Measurements from ENCODE around the gene RBM3.
"Not testable (repeated sequence)": the region's sequence is repeated elsewhere in the genome, so short reads cannot be mapped to it uniquely, and the experiment has no call there.

The RBM3 gene

GRCh38 chrX:48574270-48575266, at the start of gene RBM3:
RBM3 (plus strand) TSS chrX:48574484; CDS start chrX:48575181, 697 bp downstream.
- peak; percentile 72 for DNase-seq (ENCODE audit: low read depth, low spot score)

DNA sequence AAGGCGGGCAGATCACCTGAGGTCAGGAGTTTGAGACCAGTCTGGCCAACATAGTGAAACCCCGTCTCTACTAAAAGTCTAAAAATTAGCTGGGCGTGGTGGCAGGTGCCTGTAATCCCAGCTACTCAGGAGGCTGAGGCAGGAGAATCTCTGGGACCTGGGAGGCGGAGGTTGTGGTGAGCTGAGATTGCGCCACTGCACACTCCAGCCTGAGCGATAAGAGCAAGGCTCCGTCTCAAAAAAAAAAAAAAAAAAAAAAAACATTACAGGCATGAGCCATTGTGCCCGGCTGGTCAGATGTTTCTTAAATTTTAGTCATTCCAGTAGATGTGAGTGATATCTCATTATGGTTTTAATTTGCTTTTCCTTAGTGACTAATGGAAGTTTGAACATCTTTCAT, 48.4 kb upstream of the RBM3 start:
- not testable (repeated sequence) for DNase-seq (ENCODE audit: low read depth, low spot score)

- no peak for DNase-seq (ENCODE audit: low read depth, low spot score)
Measured at GRCh38 chrX:48530736-48531135, 43.5 kb upstream of the RBM3 start.

GRCh38 chrX:48531358-48531959, 42.8 kb upstream of the RBM3 start:
- DNase-seq (ENCODE audit: low read depth, low spot score) = no peak

- no peak for DNase-seq (ENCODE audit: low read depth, low spot score)
Measured at GRCh38 chrX:48532161-48532560, 42.1 kb upstream of the RBM3 start.

DNA sequence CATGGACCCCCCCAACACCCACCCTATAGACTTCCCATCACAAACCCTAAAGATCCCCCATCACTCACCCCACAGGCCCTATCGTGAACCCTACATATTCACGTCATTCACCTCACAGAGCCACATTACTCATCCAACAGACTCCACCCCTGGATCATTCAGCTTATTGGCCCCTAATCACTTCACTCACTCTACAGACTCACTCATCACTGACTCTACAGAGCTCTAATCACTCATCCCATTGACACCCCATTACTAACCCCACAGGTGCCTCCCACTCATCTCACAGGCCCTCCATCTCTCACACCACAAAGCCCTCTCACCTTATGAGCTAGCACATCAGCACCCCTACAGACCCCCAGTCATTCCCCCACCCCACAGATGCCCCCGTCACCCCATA, 41.1 kb upstream of the RBM3 start:
- no peak for DNase-seq (ENCODE audit: low read depth, low spot score)

DNA sequence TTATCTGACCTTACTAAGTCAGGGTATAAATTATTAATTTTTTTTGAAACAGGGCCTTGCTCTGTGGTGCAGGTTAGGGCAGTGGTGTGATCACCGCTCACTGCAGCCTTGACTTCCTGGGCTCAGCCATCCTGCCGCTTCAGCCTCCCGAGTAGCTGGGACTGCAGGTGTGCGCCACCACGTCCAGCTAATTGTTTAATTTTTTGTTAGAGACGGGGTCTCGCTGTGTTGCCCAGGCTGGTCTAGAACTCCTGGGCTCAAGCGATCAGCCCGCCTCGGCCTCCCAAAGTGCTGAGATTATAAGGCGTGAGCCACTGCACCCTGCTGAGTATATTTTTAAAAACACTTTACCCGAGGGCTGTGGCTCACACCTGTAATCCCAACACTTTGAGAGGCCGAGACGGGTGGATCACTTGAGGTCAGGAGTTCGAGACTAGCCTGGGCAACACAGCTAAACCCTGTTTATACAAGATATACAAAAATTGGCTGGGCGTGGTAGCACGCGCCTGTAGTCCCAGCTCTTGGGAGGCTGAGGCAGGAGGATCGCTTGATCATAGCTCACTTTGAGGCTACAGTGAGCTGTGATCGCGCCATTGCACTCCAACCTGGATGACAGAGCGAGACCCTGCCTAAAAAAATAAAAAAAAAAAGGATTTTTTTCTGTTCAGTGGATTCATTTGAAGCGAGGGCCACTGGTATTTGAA, 35.5 kb upstream of the RBM3 start:
- DNase-seq (ENCODE audit: low read depth, low spot score) = no peak

- DNase-seq (ENCODE audit: low read depth, low spot score) = peak; percentile 91
Measured at GRCh38 chrX:48539345-48540027, 34.8 kb upstream of the RBM3 start, which contains the start of gene TBC1D25. TBC1D25 (plus strand) TSS chrX:48539714; CDS start chrX:48539798, 84 bp downstream.

- no peak for DNase-seq (ENCODE audit: low read depth, low spot score)
Measured at GRCh38 chrX:48540028-48540375, 34.3 kb upstream of the RBM3 start.

DNA sequence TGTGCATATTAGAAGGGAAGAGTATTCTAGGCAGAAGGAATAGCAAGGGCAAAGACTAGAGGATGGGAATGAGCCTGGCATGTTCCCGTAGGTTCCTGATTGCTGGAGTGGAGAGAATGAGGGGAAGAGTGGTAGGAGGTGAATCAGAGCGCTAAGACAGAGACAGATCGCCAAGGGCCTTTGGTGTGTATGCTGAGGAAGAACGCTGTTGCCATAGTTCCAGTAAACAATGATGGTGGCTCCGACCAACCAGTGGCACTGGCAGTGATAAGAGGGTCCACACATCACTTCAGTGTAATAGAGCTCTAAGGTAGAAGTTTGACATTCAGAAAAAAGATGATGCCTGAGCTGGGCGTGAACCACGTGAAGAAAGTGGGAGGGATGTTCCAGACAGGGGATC, 33.8 kb upstream of the RBM3 start:
- DNase-seq (ENCODE audit: low read depth, low spot score) = no peak

DNA sequence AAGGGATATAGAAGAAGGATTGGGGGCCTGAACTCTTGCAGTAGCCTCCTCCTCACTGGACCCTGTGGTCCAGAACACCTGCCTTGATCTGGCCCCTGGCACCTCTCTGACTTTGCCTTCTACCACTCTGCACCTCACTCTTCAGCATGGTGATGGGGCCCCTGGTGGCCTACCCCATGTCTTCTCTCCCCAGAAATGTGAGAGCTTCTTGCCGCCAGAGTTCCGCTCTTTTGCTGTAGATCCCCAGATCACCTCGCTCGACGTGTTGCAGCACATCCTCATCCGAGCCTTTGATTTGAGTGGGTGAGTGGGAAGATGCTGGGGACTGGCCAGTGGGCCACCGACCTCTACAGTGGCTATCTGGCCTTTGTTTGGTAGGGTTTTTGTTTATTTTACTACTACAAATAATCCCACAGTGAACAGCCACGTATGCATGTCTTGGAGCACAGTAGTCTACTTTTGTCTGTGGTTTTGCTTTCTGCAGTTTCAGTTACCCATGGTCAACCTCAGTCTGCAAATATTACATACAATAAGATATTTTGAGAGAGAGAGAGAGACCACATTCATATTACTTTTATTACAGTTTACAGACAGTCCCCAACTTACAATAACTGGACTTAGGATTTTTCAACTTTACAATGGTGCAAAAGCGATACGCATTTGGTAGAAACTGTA, 33.0 kb upstream of the RBM3 start:
- no peak for DNase-seq (ENCODE audit: low read depth, low spot score)

GRCh38 chrX:48548871-48549270, 25.4 kb upstream of the RBM3 start:
- no peak for DNase-seq (ENCODE audit: low read depth, low spot score)

DNA sequence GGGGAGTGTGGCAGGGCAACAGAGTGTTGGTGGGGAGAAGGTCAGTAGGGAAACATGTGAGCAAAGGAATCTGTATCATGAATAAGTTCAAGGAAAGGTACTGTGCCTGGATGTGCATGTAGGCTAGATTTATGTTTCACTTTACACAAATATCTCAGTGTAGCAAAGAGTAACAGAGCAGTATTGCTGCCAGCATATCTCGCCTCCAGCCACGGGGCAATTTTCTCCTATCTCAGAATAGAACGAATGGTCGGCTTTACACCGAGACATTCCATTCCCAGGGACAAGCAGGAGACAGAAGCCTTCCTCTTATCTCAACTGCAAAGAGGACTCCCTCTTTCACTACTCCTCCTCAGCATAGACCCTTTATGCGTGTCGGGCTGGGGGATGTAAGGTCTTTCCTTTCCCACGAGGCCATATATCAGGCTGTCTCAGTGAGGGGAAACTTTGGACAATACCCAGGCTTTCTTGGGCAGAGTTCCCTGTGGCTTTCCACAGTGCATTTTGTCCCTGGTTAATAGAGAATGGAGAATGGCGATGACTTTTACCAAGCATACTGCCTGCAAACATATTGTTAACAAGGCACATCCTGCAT, 18.5 kb upstream of the RBM3 start:
- not testable (repeated sequence) for DNase-seq (ENCODE audit: low read depth, low spot score)

DNA sequence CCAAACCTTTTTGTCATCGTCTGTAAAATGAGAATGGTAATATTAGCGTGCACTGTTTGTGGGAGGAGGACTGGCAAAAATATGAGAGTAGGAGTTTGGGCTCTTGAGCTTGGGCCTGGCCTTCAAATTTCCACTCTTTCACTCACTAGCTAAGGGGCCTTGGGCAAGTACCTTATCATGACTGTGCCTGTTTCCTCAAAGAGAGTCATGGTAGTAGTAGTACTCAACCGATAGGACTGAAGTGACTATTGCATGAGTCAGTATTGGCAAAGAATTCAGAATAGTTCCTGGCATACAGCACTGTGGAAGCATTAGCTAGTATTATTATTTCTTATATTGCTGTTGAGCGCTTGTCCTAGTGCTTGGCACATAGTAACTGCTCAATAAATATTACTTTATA, 16.0 kb upstream of the RBM3 start:
- no peak for DNase-seq (ENCODE audit: low read depth, low spot score)

DNA sequence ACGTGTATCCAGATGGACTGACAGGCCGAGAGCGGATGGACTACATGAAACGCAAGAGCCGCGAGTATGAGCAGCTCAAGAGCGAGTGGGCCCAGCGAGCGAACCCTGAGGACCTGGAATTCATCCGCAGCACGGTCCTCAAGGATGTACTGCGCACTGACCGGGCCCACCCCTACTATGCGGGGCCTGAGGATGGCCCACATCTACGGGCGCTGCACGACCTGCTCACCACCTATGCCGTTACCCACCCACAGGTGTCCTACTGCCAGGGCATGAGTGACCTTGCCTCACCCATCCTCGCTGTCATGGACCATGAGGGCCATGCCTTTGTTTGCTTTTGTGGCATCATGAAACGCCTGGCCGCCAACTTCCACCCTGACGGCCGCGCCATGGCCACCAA, 14.6 kb upstream of the RBM3 start:
- no peak for DNase-seq (ENCODE audit: low read depth, low spot score)

DNA sequence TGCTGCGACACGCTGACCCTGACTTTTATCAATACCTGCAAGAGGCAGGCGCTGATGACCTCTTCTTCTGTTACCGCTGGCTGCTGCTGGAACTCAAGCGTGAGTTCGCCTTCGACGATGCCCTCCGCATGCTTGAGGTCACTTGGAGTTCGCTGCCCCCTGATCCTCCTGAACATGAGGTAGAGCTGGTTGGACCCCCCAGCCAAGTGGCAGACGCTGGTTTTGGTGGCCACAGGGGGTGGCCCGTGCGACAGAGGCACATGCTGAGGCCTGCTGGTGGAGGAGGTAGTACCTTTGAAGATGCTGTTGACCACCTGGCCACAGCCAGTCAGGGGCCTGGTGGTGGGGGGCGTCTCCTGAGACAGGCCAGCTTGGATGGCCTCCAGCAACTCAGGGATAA, 14.2 kb upstream of the RBM3 start:
- DNase-seq (ENCODE audit: low read depth, low spot score) = no peak

- no peak for DNase-seq (ENCODE audit: low read depth, low spot score)
Measured at GRCh38 chrX:48560681-48561080, 13.6 kb upstream of the RBM3 start.

- no peak for DNase-seq (ENCODE audit: low read depth, low spot score)
Measured at GRCh38 chrX:48569958-48570357, 4.3 kb upstream of the RBM3 start.

DNA sequence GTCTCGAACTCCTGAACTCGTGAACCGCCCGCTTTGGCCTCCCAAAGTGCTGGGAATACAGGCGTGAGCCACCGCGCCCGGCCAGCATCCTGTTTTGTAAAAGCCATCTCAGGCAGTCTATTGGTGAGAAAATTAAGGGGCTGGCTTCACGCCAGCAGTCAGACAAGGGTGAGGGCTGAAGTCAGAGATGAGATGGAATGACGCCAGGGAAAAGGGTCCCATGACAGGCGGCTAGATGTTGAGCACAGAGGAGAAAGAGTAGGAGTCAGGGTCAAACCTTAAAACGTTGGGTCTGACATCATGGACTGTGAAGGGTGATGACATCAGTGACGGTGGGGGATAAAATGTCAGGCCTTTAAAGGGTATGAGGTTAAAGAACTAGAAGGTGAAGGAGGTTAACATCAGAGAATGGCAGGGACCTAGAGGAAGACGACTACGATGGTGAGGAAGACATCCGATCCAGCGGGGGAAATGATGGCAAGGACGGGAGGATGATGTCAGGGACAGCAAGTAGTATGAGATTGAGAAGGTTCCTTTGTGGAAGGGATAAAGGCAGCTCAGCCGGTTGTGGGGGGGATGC, 504 bp upstream of the RBM3 start:
- no peak for DNase-seq (ENCODE audit: low read depth, low spot score)

- no peak for DNase-seq (ENCODE audit: low read depth, low spot score)
Measured at GRCh38 chrX:48575642-48576041, 1.4 kb downstream of the RBM3 start.

All from smooth muscle cell of the brain vasculature (primary cell).